Measurements from ENCODE around the gene CLBA1. TPM values are rescaled to one million over a fixed set of nuclear protein-coding genes. Genes with fewer than 3 reads are reported as not detected.

The CLBA1 gene
- total RNA-seq, 1 donor from 2014 or later, result 6.0 TPM

GRCh38 chr14:104983231-104983721, 2.3 kb upstream of the CLBA1 start:
- peaks cover 27% of the 10 kb centered on the region for H3K4me1 Mint-ChIP-seq (ENCODE audit: low read depth)
- no peak for DNase-seq (ENCODE audit: low spot score)
- no peaks in the 10 kb centered on the region for H3K27me3 Mint-ChIP-seq (ENCODE audit: low read depth)
- no peak overlapping the region for H3K4me3 Mint-ChIP-seq (ENCODE audit: unreplicated experiment)
- H3K36me3 Mint-ChIP-seq (ENCODE audit: low read depth), result no peaks in the 10 kb centered on the region
- no peaks in the 10 kb centered on the region for H3K9me3 Mint-ChIP-seq (ENCODE audit: low read depth)
- TF ChIP-seq, protein P1, sequence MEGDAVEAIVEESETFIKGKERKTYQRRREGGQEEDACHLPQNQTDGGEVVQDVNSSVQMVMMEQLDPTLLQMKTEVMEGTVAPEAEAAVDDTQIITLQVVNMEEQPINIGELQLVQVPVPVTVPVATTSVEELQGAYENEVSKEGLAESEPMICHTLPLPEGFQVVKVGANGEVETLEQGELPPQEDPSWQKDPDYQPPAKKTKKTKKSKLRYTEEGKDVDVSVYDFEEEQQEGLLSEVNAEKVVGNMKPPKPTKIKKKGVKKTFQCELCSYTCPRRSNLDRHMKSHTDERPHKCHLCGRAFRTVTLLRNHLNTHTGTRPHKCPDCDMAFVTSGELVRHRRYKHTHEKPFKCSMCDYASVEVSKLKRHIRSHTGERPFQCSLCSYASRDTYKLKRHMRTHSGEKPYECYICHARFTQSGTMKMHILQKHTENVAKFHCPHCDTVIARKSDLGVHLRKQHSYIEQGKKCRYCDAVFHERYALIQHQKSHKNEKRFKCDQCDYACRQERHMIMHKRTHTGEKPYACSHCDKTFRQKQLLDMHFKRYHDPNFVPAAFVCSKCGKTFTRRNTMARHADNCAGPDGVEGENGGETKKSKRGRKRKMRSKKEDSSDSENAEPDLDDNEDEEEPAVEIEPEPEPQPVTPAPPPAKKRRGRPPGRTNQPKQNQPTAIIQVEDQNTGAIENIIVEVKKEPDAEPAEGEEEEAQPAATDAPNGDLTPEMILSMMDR (IDR thresholded peaks at IDR 0.05), result no peak
- no peak overlapping the region for H3K27ac Mint-ChIP-seq (ENCODE audit: unreplicated experiment)

GRCh38 chr14:104984056-104984894, 1.3 kb upstream of the CLBA1 start:
- TF ChIP-seq, protein P1 (IDR thresholded peaks at IDR 0.05), result no peak
- H3K36me3 Mint-ChIP-seq (ENCODE audit: low read depth), result no peaks in the 10 kb centered on the region
- no peak overlapping the region for H3K27ac Mint-ChIP-seq (ENCODE audit: unreplicated experiment)
- peaks cover 21% of the 10 kb centered on the region for H3K4me1 Mint-ChIP-seq (ENCODE audit: low read depth)
- no peaks in the 10 kb centered on the region for H3K27me3 Mint-ChIP-seq (ENCODE audit: low read depth)
- H3K9me3 Mint-ChIP-seq (ENCODE audit: low read depth), result no peaks in the 10 kb centered on the region
- peak; percentile 86 for DNase-seq (ENCODE audit: low spot score)
- peak overlapping the region; percentile 61 for H3K4me3 Mint-ChIP-seq (ENCODE audit: unreplicated experiment)

- H3K36me3 Mint-ChIP-seq (ENCODE audit: low read depth), result no peaks in the 10 kb centered on the region
- no peaks in the 10 kb centered on the region for H3K27me3 Mint-ChIP-seq (ENCODE audit: low read depth)
- no peaks in the 10 kb centered on the region for H3K9me3 Mint-ChIP-seq (ENCODE audit: low read depth)
- H3K27ac Mint-ChIP-seq (ENCODE audit: unreplicated experiment), result no peak overlapping the region
- TF ChIP-seq, protein P1 (IDR thresholded peaks at IDR 0.05), result no peak
- H3K4me1 Mint-ChIP-seq (ENCODE audit: low read depth), result peaks cover 10% of the 10 kb centered on the region
- H3K4me3 Mint-ChIP-seq (ENCODE audit: unreplicated experiment), result peak overlapping the region; percentile 60
- DNase-seq (ENCODE audit: low spot score), result peak; percentile 86
Measured at GRCh38 chr14:104986487-104987164, 1.0 kb downstream of the CLBA1 start.

- Mint-ChIP-seq H3K4me1 (ENCODE audit: low read depth) (peaks cover 10% of the 10 kb centered on the region), H3K27ac (ENCODE audit: unreplicated experiment) (no peak overlapping the region), H3K27me3 (ENCODE audit: low read depth) (no peaks in the 10 kb centered on the region), H3K36me3 (ENCODE audit: low read depth) (peaks cover 7% of the 10 kb centered on the region), H3K4me3 (ENCODE audit: unreplicated experiment) (no peak overlapping the region), H3K9me3 (ENCODE audit: low read depth) (no peaks in the 10 kb centered on the region)
- DNase-seq (ENCODE audit: low spot score), result no peak
- TF ChIP-seq, protein P1 (IDR thresholded peaks at IDR 0.05), result no peak
Measured at GRCh38 chr14:104989236-104989950, 3.8 kb downstream of the CLBA1 start.

DNA sequence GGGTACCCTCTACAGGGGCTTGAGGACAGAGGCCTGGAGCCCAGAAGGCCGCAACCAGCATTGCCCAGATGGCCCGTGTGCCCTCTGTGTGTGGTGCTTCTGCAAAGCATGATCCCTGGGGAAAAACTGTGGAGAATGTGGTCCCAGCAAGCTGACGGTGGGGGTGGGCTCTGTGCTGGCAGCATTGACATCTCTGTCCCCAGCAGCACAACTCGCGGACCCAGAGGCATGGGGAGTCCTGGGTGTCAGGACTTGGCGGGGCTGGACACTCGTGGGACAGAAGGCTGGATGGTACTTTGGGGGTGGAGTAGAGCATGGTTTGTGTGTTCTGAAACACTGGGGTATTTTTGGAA, 4.3 kb downstream of the CLBA1 start:
- TF ChIP-seq, protein P1 (IDR thresholded peaks at IDR 0.05), result no peak
- Mint-ChIP-seq H3K4me1 (ENCODE audit: low read depth) (peaks cover 10% of the 10 kb centered on the region), H3K27me3 (ENCODE audit: low read depth) (no peaks in the 10 kb centered on the region), H3K9me3 (ENCODE audit: low read depth) (no peaks in the 10 kb centered on the region), H3K36me3 (ENCODE audit: low read depth) (peaks cover 10% of the 10 kb centered on the region), H3K4me3 (ENCODE audit: unreplicated experiment) (no peak overlapping the region), H3K27ac (ENCODE audit: unreplicated experiment) (no peak overlapping the region)
- DNase-seq (ENCODE audit: low spot score), result no peak
